GM18498 (cell line): Measurements from ENCODE around the gene UBE2D2.

ENCODE experiments used
- ATAC-seq: cut with Tn5 transposase; IDR thresholded peaks from one replicate; pipeline ENCODE4 v1.9.1; 2021; ENCODE audit warnings: mild to moderate bottlenecking, moderate library complexity; ENCODE audit not compliant: unreplicated experiment

Gene UBE2D2

GRCh38 chr5:139671096-139671841, 110.1 kb downstream of the UBE2D2 start:
- ATAC-seq = no peak

- ATAC-seq = no peak
Measured at GRCh38 chr5:139675213-139675612, 114.1 kb downstream of the UBE2D2 start.

- ATAC-seq = no peak
Measured at GRCh38 chr5:139675825-139676224, 114.7 kb downstream of the UBE2D2 start.

- no peak for ATAC-seq
Measured at GRCh38 chr5:139676406-139676805, 115.3 kb downstream of the UBE2D2 start.

DNA sequence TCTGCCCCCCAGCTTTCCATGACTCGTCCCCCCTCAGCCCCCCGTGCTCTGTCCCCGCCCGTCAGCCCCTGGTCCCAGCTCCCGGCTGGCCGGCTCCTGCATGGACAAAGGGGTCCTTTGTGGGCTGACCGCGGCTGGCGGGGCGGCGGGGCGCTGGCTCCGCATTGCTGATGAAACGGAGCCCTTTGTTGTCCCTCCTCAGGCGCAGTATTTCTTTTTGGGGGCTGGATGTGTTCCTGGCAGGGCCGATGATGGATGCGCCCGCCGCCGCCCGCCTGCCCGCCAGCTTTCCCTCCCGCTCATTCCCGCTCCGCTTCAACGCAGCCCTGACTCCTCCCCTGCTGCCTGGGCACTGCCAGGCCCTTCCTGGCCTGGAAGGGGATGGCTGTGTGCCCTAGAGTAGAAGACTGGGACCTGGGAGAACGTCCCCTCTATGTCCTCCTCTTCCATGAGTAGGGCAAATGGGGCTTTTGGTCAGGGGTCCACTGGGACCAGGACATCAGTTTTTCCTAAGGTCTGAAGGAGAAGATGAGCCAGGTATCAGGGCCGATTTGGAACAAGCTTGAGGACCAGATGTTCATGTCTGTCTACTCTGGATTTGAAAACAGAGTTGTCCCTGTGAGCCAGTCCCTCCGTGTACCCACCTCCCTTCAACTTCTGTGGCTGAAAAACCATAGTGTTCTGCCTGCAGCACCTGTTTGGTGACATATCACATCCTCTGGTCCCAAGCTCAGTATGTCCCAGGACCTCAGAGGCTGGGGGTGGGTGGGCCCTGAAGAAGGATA, 116.0 kb downstream of the UBE2D2 start:
- ATAC-seq = no peak
